ENCODE results near the gene SLC2A9. TPM values are rescaled to one million over a fixed set of nuclear protein-coding genes. Genes with fewer than 3 reads are reported as not detected.

Gene SLC2A9
- total RNA-seq, 1 donor from 2014 or later, result 4.8 TPM

DNA sequence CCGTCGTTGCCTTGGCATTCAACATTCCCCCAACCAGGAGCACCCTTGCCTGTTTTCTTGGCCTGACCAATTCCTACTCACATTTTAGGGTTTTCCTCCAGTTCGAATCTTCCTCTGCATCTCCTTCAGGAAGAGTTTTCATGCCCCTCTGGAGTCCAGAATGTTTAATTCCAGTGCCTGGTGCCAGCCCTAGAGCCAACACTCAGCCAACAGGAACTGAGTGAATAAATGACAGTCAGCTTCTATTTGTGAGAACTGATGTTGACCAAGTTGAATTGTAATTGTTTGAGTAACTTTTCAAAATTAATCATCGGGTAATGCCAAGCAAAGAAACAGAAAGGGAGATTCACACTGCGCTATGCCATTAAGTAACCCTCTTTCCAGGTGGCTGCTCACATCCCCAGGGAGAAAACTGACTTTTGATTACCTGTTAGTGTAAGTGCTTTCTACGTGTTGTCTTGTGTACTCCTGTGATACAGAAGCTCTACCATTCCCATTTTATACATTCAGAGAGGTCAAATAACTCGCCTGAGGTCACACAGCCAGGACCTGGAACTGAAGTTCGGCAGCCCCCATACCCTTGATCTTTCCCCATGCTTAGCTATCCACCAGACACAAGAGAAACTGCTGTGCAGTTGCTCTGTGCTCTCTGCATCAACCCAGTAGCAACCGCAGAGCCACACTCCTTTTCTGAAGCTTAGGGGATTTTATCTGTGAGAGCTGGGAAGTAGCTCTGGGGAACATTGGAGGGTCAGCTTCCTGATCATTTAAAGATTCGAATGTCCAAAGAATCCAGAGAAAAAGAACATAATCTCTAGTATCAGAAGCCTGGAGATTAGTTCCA is 19.0 kb upstream of the SLC2A9 start:
- H3K9me3 Mint-ChIP-seq, result peaks cover 17% of the 10 kb centered on the region
- H3K4me1 Mint-ChIP-seq, result no peaks in the 10 kb centered on the region
- no peak for DNase-seq (ENCODE audit: low spot score in 2 of 2, unreplicated experiment in 2 of 2)
- peaks cover 7% of the 10 kb centered on the region for H3K27me3 Mint-ChIP-seq (ENCODE audit: low read depth)
- H3K4me3 Mint-ChIP-seq, result no peak overlapping the region
- H3K36me3 Mint-ChIP-seq, result peaks cover 7% of the 10 kb centered on the region
- TF ChIP-seq, protein P1, sequence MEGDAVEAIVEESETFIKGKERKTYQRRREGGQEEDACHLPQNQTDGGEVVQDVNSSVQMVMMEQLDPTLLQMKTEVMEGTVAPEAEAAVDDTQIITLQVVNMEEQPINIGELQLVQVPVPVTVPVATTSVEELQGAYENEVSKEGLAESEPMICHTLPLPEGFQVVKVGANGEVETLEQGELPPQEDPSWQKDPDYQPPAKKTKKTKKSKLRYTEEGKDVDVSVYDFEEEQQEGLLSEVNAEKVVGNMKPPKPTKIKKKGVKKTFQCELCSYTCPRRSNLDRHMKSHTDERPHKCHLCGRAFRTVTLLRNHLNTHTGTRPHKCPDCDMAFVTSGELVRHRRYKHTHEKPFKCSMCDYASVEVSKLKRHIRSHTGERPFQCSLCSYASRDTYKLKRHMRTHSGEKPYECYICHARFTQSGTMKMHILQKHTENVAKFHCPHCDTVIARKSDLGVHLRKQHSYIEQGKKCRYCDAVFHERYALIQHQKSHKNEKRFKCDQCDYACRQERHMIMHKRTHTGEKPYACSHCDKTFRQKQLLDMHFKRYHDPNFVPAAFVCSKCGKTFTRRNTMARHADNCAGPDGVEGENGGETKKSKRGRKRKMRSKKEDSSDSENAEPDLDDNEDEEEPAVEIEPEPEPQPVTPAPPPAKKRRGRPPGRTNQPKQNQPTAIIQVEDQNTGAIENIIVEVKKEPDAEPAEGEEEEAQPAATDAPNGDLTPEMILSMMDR (IDR thresholded peaks at IDR 0.05; ENCODE audit: unreplicated experiment), result no peak
- H3K27ac Mint-ChIP-seq, result no peak overlapping the region

DNA sequence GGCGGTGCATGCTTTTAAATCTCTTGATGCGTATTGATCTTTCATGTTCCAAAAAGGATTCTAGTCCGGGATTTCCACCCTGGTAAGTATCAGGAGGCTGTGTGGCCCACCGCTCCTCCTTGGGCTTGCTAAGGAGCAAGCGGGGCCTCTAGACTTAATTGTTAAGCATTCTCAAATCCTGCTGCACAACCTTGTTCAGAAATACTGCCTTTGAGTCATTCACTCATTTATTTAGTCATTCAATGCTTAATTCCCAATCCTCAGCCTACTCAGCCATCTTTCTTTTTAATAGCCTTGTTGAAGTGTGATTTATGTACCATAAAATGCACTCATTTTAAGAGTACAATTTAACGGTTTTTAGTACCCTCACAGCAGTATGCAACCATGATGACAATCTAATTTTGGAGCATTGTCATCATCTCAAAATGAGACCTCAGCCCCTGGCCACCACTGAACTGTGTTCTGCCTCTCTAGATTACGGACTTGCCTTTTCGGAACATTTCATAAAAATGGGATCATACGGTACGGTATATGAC is 15.6 kb upstream of the SLC2A9 start:
- no peaks in the 10 kb centered on the region for H3K36me3 Mint-ChIP-seq
- TF ChIP-seq, protein P1 (IDR thresholded peaks at IDR 0.05; ENCODE audit: unreplicated experiment), result no peak
- H3K9me3 Mint-ChIP-seq, result no peaks in the 10 kb centered on the region
- peaks cover 7% of the 10 kb centered on the region for H3K27me3 Mint-ChIP-seq (ENCODE audit: low read depth)
- no peak overlapping the region for H3K4me3 Mint-ChIP-seq
- H3K4me1 Mint-ChIP-seq, result peaks cover 23% of the 10 kb centered on the region
- DNase-seq (ENCODE audit: low spot score in 2 of 2, unreplicated experiment in 2 of 2), result no peak
- H3K27ac Mint-ChIP-seq, result no peak overlapping the region

DNA sequence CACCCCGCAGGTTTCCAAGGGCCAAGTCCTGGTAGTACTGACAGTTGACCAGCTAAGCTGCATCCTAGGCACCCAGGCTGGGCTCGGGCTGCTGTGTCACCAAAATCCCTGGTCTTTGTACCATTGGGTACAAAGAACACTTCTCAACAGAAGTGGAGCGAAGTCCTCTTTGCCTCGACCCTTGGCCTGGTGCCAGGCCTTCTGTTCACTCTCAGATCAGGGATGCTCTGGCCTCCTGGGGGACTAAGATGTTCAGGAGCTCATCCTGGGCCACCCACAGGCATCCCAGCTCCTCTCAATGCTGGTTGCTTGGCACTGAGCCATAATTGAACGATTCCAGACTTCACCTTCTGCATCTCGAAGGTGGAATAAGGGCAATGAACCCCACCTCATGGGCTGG is 13.8 kb upstream of the SLC2A9 start:
- no peak for DNase-seq (ENCODE audit: low spot score in 2 of 2, unreplicated experiment in 2 of 2)
- no peak overlapping the region for H3K27ac Mint-ChIP-seq
- H3K36me3 Mint-ChIP-seq, result no peaks in the 10 kb centered on the region

DNA sequence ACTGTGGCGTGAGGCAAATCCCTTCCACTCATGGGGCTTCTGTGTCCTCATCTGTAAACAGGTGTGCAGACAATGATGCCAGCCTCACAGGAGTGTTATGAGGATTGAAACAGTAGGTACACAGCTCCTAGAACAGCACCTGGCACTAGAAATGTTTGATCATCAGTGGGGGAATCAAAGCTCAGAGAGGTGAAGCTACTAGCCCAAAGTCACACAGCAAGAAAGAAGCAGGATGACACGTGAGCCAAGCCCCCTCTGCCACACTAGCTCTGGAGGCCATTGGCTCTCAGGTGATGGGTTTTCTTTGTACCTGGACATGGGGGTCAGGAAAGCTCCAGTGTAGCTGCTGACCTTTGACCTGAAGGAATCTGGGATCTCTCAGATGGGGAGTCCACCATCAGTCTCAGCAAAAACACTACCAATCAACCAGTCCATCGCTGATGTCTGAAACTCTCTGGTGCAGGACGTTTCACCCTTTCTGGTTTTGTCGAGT is 13.4 kb upstream of the SLC2A9 start:
- peaks cover 38% of the 10 kb centered on the region for H3K4me1 Mint-ChIP-seq
- peaks cover 3% of the 10 kb centered on the region for H3K27me3 Mint-ChIP-seq (ENCODE audit: low read depth)
- H3K36me3 Mint-ChIP-seq, result no peaks in the 10 kb centered on the region
- no peaks in the 10 kb centered on the region for H3K9me3 Mint-ChIP-seq
- no peak overlapping the region for H3K27ac Mint-ChIP-seq
- no peak for DNase-seq (ENCODE audit: low spot score in 2 of 2, unreplicated experiment in 2 of 2)
- TF ChIP-seq, protein P1 (IDR thresholded peaks at IDR 0.05; ENCODE audit: unreplicated experiment), result no peak
- no peak overlapping the region for H3K4me3 Mint-ChIP-seq

More for the DNA sequence above, 13.8 kb upstream of the SLC2A9 start:
- TF ChIP-seq, protein P1 (IDR thresholded peaks at IDR 0.05; ENCODE audit: unreplicated experiment), result no peak
- Mint-ChIP-seq H3K9me3 (no peaks in the 10 kb centered on the region), H3K4me1 (peaks cover 38% of the 10 kb centered on the region), H3K4me3 (no peak overlapping the region), H3K27me3 (ENCODE audit: low read depth) (peaks cover 6% of the 10 kb centered on the region)

DNA sequence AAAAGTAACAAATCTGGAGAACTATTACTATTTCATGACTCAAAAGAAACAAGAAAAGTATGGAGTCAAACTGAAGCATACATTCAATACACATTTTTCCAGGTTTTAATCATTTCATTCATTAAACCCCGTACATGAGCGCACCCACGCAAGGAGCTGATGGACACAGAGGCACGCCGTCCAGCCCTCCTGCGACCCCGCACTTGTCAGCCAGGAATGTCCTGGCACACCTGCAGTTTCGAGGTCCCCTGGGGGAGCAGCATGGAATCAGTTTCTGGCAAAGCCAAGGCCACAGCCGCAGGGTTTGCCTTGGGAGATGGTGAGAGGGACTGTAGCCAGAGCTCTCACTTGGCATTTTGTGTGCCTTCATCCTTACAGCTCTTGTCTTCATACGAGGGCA is 12.8 kb upstream of the SLC2A9 start:
- no peak overlapping the region for H3K4me3 Mint-ChIP-seq
- no peaks in the 10 kb centered on the region for H3K27me3 Mint-ChIP-seq (ENCODE audit: low read depth)
- TF ChIP-seq, protein P1 (IDR thresholded peaks at IDR 0.05; ENCODE audit: unreplicated experiment), result no peak
- peak overlapping the region; percentile 18 for H3K27ac Mint-ChIP-seq
- no peaks in the 10 kb centered on the region for H3K36me3 Mint-ChIP-seq
- peaks cover 38% of the 10 kb centered on the region for H3K4me1 Mint-ChIP-seq
- no peak for DNase-seq (ENCODE audit: low spot score in 2 of 2, unreplicated experiment in 2 of 2)
- no peaks in the 10 kb centered on the region for H3K9me3 Mint-ChIP-seq
